Psoas muscle (tissue), 8 donors: Measurements from ENCODE around the gene YIPF3. TPM values are rescaled to one million over a fixed set of nuclear protein-coding genes. Genes with fewer than 3 reads are reported as not detected.
A peak's percentile ranks its signal among the peaks of the same experiment; 100 is the strongest.

Source experiments
- ATAC-seq, 4 donors: fragments of 200-7000 bp; cut with Tn5 transposase; one replicate each; pipeline ENCODE4 v1.9.1; 2020; ENCODE audit warnings: moderate library complexity in 3 of 4, mild to moderate bottlenecking in 2 of 4
- DNase-seq, 2 donors: peaks; one replicate each; pipeline ENCODE4 v3.0.0-alpha.2; 2020
- H3K27ac ChIP-seq: fragments of 200-600 bp; one replicate; pipeline ENCODE4 v1.8.0; 2022
- H3K27me3 ChIP-seq, 3 donors: fragments of 200-600 bp in 1 of 3; one replicate each; pipeline versions ENCODE4 v1.6.1 to v1.8.0; 2013 to 2022; ENCODE audit warnings: low read length in 2 of 3, mild to moderate bottlenecking in 2 of 3, moderate library complexity in 1 of 3; ENCODE audit not compliant: insufficient read depth in 3 of 3
- H3K36me3 ChIP-seq, 2 donors: fragments of 200-600 bp in 1 of 2; one replicate each; pipeline versions ENCODE4 v1.6.1 to v1.8.0; 2013 to 2022; ENCODE audit warnings: low read depth in 1 of 2, mild to moderate bottlenecking in 1 of 2, moderate library complexity in 1 of 2; ENCODE audit not compliant: insufficient read depth in 1 of 2
- H3K4me1 ChIP-seq: fragments of 200-600 bp; one replicate; pipeline ENCODE4 v1.8.0; 2022
- H3K4me3 ChIP-seq: fragments of 200-600 bp; one replicate; pipeline ENCODE4 v1.8.0; 2022; ENCODE audit warnings: mild to moderate bottlenecking
- H3K9me3 ChIP-seq: fragments of 200-600 bp; one replicate; pipeline ENCODE4 v1.8.0; 2022
- WGBS, 3 donors: extraction: QIAGEN DNeasy Blood & Tissue Kit; methylation state at CpG; one replicate each; pipeline versions ENCODE4 v1.1.6 to v1.1.7; 2013; 5-methylcytosine and 5-hydroxymethylcytosine counted together
- intact Hi-C, 2 donors: fragments of 100-400 bp; cut with DNase I; formaldehyde crosslinking; loops; one replicate each; pipeline versions ENCODE4 v1.11.0 to v1.14.2; 2022
- polyA plus RNA-seq, 3 donors: library from polyadenylated mRNA; stranded (reverse); fragments of 200-250 nt; gene quantifications; one replicate each; pipeline ENCODE4 v1.2.3, GENCODE V29; 2013
- total RNA-seq, 4 donors: library from RNA; stranded (reverse); fragmentation: NEBNext Ultra II Directional in 2 of 4; extraction: Animal tissue kit (Norgen Biotek cat#: 25700) in 2 of 4; gene quantifications; one replicate each; pipeline versions ENCODE4 v1.2.1 to v1.2.4, GENCODE V29; 2021 to 2023
- TF ChIP-seq, protein P1 (sequence below): fragments of 200-600 bp; IDR thresholded peaks from one replicate; pipeline ENCODE4 v1.8.0; 2022; ENCODE audit warnings: antibody characterized with exemption
- donor health status: healthy with polysubstance abuse.
- donor health status: DM: no; HTN: no; CAD: no; lungs with moderate emphysema.
- donor health status: Bipolar disorder and iron deficiency.
- donor health status: healthy.
- donor health status: DM: yes; HTN: yes; CAD: no.
- donor health status: DM: no; HTN: no; CAD: no.
- donor health status: DM: no; HTN: no; CAD: no.
- donor health status: DM: yes; HTN: yes; CAD: no.

YIPF3 gene
- total and polyA plus RNA-seq, 7 donors = 57.7 to 91.5 (median 67.6) TPM

DNA sequence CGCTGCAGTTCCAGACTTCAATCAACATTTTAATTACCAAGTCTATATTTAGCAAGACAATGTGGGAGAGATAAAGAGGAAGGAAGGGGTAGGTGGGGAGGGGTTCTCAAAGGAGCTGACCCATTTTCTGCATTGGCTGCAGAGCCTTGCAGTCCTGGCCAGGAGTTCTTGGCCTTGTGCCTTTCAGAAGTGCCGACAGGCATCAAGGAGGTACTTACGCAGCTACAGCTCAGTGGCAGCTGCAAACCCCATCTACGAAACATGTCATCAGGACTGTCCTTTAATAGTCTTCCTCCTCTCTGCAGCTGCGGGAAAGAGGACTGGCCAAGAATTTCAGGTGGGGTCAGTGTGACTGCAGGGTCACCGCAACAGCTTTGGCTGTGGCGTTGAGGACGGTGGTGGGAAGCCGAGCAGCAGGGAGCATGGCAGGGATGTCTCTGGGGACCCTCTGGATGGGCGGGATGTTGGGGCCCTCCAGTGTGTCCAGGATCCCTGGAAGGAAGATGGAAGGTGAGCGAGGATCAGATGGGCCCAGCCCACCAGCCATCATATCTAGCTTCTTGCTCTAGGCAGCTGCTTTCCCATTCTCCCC is 4.8 kb downstream of the YIPF3 start:
- Histone ChIP-seq H3K27ac (no peak overlapping the region), H3K36me3 (peaks cover 10 to 53% of the 10 kb centered on the region in 2 donors), H3K4me1 (peaks cover 28% of the 10 kb centered on the region), H3K9me3 (no peaks in the 10 kb centered on the region), H3K4me3 (no peak overlapping the region), H3K27me3 (peaks cover 0 to 9% (median 0%) of the 10 kb centered on the region in 3 donors)
- WGBS, 3 donors = 42 to 56% (median 44%) methylated on average over 10 to 11 of the region's 11 CpGs
- ATAC-seq = no peak
- DNase-seq = peak in 1 of 2 donors; percentile 46
- TF ChIP-seq, protein P1, sequence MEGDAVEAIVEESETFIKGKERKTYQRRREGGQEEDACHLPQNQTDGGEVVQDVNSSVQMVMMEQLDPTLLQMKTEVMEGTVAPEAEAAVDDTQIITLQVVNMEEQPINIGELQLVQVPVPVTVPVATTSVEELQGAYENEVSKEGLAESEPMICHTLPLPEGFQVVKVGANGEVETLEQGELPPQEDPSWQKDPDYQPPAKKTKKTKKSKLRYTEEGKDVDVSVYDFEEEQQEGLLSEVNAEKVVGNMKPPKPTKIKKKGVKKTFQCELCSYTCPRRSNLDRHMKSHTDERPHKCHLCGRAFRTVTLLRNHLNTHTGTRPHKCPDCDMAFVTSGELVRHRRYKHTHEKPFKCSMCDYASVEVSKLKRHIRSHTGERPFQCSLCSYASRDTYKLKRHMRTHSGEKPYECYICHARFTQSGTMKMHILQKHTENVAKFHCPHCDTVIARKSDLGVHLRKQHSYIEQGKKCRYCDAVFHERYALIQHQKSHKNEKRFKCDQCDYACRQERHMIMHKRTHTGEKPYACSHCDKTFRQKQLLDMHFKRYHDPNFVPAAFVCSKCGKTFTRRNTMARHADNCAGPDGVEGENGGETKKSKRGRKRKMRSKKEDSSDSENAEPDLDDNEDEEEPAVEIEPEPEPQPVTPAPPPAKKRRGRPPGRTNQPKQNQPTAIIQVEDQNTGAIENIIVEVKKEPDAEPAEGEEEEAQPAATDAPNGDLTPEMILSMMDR = no peak
- intact Hi-C loops = loop anchor here in 1 of 2 donors (10.0 kb wide), 1 partner anchor 617 kb away; a partner anchor contains a TSS

GRCh38 chr6:43510827-43511163 is 5.9 kb downstream of the YIPF3 start:
- H3K4me3 ChIP-seq = peak overlapping the region; percentile 87
- intact Hi-C loops = loop anchor here in 1 of 2 donors (10.0 kb wide), 1 partner anchor 616 kb away; a partner anchor contains a TSS
- H3K4me1 ChIP-seq = peaks cover 25% of the 10 kb centered on the region
- TF ChIP-seq, protein P1 = no peak
- no peaks in the 10 kb centered on the region for H3K9me3 ChIP-seq
- ATAC-seq (peak in 2 of 4 donors; percentile 0 to 4), DNase-seq (no peak)
- peaks cover 10 to 57% of the 10 kb centered on the region in 2 donors for H3K36me3 ChIP-seq
- H3K27ac ChIP-seq = peak overlapping the region; percentile 30
- WGBS, 3 donors = 62 to 83% (median 72%) methylated on average over 10 of the region's 10 CpGs
- peaks cover 0 to 9% (median 0%) of the 10 kb centered on the region in 3 donors for H3K27me3 ChIP-seq

DNA sequence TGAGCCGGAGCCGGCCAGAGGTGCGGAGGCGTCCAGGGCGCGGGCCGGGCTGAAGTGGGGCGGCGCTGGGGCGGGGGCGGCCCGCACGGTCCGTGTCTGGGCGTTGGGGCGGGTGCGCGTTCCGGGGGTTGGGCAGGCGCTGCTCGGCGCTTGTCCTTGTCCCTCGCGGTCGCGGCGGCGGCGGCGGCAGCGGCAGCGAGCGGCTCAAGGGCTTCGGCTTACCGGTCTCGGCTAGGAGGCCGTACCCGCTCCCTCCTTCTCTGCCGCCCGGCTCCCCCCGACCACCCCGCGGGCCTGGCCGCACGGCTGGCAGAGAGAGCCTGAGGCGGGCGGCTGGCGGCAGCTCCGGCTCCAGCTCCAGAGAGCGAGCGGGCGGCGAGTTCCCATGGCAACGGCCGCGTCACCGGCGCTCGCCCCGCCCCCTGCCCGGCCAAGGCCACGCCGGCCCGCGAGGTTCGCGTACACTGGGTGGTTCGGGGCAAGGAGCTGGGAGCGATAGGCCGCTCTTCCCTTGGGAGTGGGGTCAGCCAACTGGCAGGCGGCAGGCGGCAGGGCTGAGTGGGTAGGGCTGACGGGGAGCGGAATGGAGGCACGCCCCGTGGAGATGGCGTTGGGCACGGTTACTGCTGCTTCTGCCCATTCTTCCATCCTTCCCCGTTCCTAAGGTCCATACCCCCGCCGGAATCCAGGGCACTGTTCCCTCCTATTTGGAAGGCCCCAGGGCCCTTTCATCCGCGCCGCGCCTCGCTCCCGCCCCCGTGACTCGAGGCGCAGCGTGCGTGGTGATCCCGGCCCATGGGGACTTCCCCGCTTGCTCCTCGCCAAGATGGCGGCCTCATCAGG is 6.5 kb downstream of the YIPF3 start, which contains the start of gene LRRC73:
TSS of gene LRRC73 (minus strand) at position 363 of the 843 bp plus-strand sequence. CDS start 561 bp downstream, outside the sequence.
- H3K9me3 ChIP-seq = no peaks in the 10 kb centered on the region
- 4 to 5% (median 5%) methylated on average over 61 to 96 of the region's 96 CpGs for WGBS, 3 donors
- H3K36me3 ChIP-seq = peaks cover 10 to 57% of the 10 kb centered on the region in 2 donors
- TF ChIP-seq, protein P1 = no peak
- peaks cover 0 to 9% (median 0%) of the 10 kb centered on the region in 3 donors for H3K27me3 ChIP-seq
- H3K4me1 ChIP-seq = peaks cover 20% of the 10 kb centered on the region
- intact Hi-C loops = loop anchor here in 1 of 2 donors (10.0 kb wide), 1 partner anchor 615 kb away; a partner anchor contains a TSS
- peak; percentile 90 to 93 for DNase-seq
- peak; percentile 81 to 90 (median 84) for ATAC-seq
- peak within 1 kb of the TSS; percentile 87 for H3K4me3 ChIP-seq
- H3K27ac ChIP-seq = peak within 1 kb of the TSS; percentile 30

DNA sequence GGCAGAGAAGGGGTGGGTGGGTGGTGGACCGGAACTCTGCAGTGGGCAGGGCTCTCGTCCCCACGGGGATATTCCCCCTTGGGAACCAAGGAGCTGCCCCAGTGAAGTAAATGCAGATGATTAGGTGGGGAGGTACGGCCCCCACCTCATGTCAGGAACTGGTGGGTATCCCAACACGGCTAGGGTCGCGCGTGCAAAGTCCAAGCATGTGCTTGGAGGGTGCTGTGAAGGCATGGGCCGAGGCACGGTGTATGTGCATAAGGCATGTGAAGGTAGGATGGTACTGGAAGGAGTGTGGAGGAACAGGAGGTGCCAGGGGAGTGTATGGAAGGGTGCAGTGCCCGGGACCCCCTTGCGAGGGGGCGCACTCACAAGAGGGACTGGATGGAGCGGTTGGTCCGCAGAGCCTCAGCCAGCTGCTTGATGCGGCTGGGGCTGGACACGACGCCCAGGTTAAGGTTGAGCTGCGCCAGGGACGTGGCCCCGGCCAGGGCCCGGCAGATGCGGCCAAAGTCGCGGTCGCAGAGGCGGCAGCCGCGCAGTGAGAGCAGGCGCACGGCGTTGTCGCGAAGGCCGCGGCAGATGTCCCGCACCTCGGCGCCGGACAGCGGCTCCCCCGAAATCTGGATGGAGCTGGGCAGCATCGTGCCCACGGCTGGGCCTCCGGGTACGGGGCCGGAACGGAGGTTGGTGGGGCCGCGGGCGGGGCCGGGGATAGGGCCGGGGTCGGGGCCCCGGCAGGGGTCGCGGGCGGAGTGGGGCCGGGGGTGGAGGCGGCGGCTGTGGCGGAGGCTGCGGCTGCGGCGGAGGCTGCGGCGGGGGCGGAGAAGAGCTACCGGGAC is 7.4 kb downstream of the YIPF3 start:
- peak overlapping the region; percentile 87 for H3K4me3 ChIP-seq
- peaks cover 10 to 57% of the 10 kb centered on the region in 2 donors for H3K36me3 ChIP-seq
- 7 to 14% (median 8%) methylated on average over 37 to 69 of the region's 69 CpGs for WGBS, 3 donors
- peaks cover 0 to 9% (median 0%) of the 10 kb centered on the region in 3 donors for H3K27me3 ChIP-seq
- TF ChIP-seq, protein P1 = no peak
- intact Hi-C loops = no loop called here
- no peaks in the 10 kb centered on the region for H3K9me3 ChIP-seq
- H3K27ac ChIP-seq = no peak overlapping the region
- no peak for ATAC-seq
- H3K4me1 ChIP-seq = peaks cover 12% of the 10 kb centered on the region
- DNase-seq = peak in 1 of 2 donors; percentile 54
